WERI-Rb-1 (cell line): ENCODE measurements around the gene AGRP.

Experiments
- DNase-seq: peaks from one replicate; pipeline ENCODE4 v3.0.0-alpha.2; 2020
- H3K27ac ChIP-seq: fragments of 250-450 bp; sonication (Bioruptor Pico); 2 replicates; pipeline ENCODE4 v1.5.1; 2020; ENCODE audit warnings: mild to moderate bottlenecking, moderate library complexity
- H3K27me3 ChIP-seq: fragments of 250-450 bp; sonication (Bioruptor Pico); 2 replicates; pipeline ENCODE4 v1.5.1; 2021; ENCODE audit warnings: mild to moderate bottlenecking, low read depth, moderate library complexity; ENCODE audit not compliant: insufficient read depth, severe bottlenecking
- H3K36me3 ChIP-seq: fragments of 250-450 bp; sonication (Bioruptor Pico); 2 replicates; pipeline ENCODE4 v1.5.1; 2020; ENCODE audit warnings: mild to moderate bottlenecking, moderate library complexity
- H3K4me3 ChIP-seq: 2 replicates; pipeline ENCODE4 v1.5.1; 2011; ENCODE audit warnings: low read depth, mild to moderate bottlenecking, control low read depth, low read length
- H3K9me3 ChIP-seq: fragments of 250-450 bp; sonication (Bioruptor Pico); 2 replicates; pipeline ENCODE4 v1.5.1; 2021; ENCODE audit warnings: mild to moderate bottlenecking, moderate library complexity; ENCODE audit not compliant: severe bottlenecking
- CTCF ChIP-seq: IDR thresholded peaks from 2 replicates; pipeline ENCODE4 v1.5.1; 2011; ENCODE audit warnings: low read depth, mild to moderate bottlenecking, control low read depth, inconsistent platforms, low read length

The AGRP gene

GRCh38 chr16:67509016-67509415 is 25.7 kb upstream of the AGRP start:
- DNase-seq: no peak
- Histone ChIP-seq H3K36me3 (no peaks in the 10 kb centered on the region), H3K9me3 (no peaks in the 10 kb centered on the region), H3K4me3 (no peak overlapping the region), H3K27ac (no peak overlapping the region), H3K27me3 (no peaks in the 10 kb centered on the region)
- no peak for TF ChIP-seq CTCF

DNA sequence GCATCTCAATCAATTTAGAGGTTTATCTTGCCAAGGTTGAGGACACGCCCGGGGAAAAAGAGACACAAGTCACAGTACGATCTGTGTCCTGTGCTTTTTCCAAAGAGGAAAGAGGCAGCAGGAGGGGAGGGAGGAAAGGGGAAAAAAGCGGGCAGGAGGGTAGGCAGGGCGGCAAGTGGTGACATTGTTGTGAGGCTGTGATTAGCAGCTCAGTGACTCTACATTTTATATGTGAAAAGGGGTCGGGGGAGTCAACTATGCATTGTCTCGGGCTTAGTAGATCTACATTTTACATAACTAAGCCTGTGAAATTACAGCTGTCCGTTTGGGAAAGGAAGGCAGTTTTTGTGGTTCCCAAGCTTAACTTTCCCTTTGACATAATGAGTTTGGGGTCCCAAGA is 23.1 kb upstream of the AGRP start:
- H3K27me3 ChIP-seq: no peaks in the 10 kb centered on the region
- no peaks in the 10 kb centered on the region for H3K9me3 ChIP-seq
- no peak overlapping the region for H3K4me3 ChIP-seq
- no peak for TF ChIP-seq CTCF
- no peak for DNase-seq
- no peaks in the 10 kb centered on the region for H3K36me3 ChIP-seq
- no peak overlapping the region for H3K27ac ChIP-seq

GRCh38 chr16:67504031-67505021 is 21.0 kb upstream of the AGRP start:
- H3K9me3 ChIP-seq: no peaks in the 10 kb centered on the region
- H3K36me3 ChIP-seq: no peaks in the 10 kb centered on the region
- no peak for DNase-seq
- no peaks in the 10 kb centered on the region for H3K27me3 ChIP-seq
- no peak overlapping the region for H3K27ac ChIP-seq
- H3K4me3 ChIP-seq: no peak overlapping the region
- no peak for TF ChIP-seq CTCF

GRCh38 chr16:67499106-67499505 is 15.8 kb upstream of the AGRP start:
- Histone ChIP-seq H3K36me3 (no peaks in the 10 kb centered on the region), H3K4me3 (no peak overlapping the region), H3K27ac (no peak overlapping the region), H3K9me3 (no peaks in the 10 kb centered on the region), H3K27me3 (no peaks in the 10 kb centered on the region)
- no peak for TF ChIP-seq CTCF
- DNase-seq: no peak

GRCh38 chr16:67490335-67491096 is 7.2 kb upstream of the AGRP start:
- no peaks in the 10 kb centered on the region for H3K9me3 ChIP-seq
- no peak overlapping the region for H3K4me3 ChIP-seq
- H3K27me3 ChIP-seq: no peaks in the 10 kb centered on the region
- H3K36me3 ChIP-seq: no peaks in the 10 kb centered on the region
- no peak overlapping the region for H3K27ac ChIP-seq
- DNase-seq: no peak
- TF ChIP-seq CTCF: no peak
